CD8-positive, alpha-beta memory T cell (primary cell): ENCODE results near the gene PODXL. TPM values are rescaled to one million over a fixed set of nuclear protein-coding genes. Genes with fewer than 3 reads are reported as not detected.
A peak's percentile ranks its signal among the peaks of the same experiment; 100 is the strongest.
"Not testable (repeated sequence)": the region's sequence is repeated elsewhere in the genome, so short reads cannot be mapped to it uniquely, and the experiment has no call there.

Source experiments
- CTCF ChIA-PET: fragments of 350-600 bp; sonication (Branson Sonifier 250); formaldehyde crosslinking; loops from one replicate; lab custom pipeline; 2021; ENCODE audit warnings: antibody characterized with exemption; lab: Charles Lee
- POLR2A ChIA-PET: fragments of 350-600 bp; sonication (Branson Sonifier 250); formaldehyde crosslinking; loops from one replicate; lab custom pipeline; 2021; ENCODE audit warnings: antibody characterized with exemption; lab: Charles Lee
- DNase-seq, 5 donors: peaks; one replicate each; pipeline versions ENCODE4 v3.0.0 to v3.0.0-alpha.2; 2020 to 2022; ENCODE audit warnings: mixed read lengths in 1 of 5
- H3K27ac ChIP-seq: one replicate; pipeline ENCODE4 v1.7.0; 2013; ENCODE audit warnings: low read depth, mild to moderate bottlenecking, low read length, moderate library complexity
- H3K27me3 ChIP-seq: 2 replicates; pipeline ENCODE4 v1.7.0; 2013; ENCODE audit warnings: low read length, mild to moderate bottlenecking; ENCODE audit not compliant: insufficient read depth, poor library complexity, severe bottlenecking
- H3K36me3 ChIP-seq: 2 replicates; pipeline ENCODE4 v1.7.0; 2013; ENCODE audit warnings: mild to moderate bottlenecking, low read length, moderate library complexity; ENCODE audit not compliant: insufficient read depth
- H3K4me1 ChIP-seq: 2 replicates; pipeline ENCODE4 v1.7.0; 2013; ENCODE audit warnings: mild to moderate bottlenecking, low read length, moderate library complexity; ENCODE audit not compliant: insufficient read depth
- H3K4me3 ChIP-seq: 2 replicates; pipeline ENCODE4 v1.7.0; 2013; ENCODE audit warnings: mild to moderate bottlenecking, low read length
- H3K9me3 ChIP-seq: 2 replicates; pipeline ENCODE4 v1.7.0; 2013; ENCODE audit warnings: mild to moderate bottlenecking, low read length
- H3K27ac Mint-ChIP-seq, 8 donors: one replicate each; pipeline ENCODE4 v1.8.0; 2020 to 2021; ENCODE audit warnings: mixed read lengths in 8 of 8, mild to moderate bottlenecking in 6 of 8, inconsistent platforms in 3 of 8, moderate library complexity in 3 of 8
- H3K27me3 Mint-ChIP-seq, 2 donors: one replicate each; pipeline ENCODE4 v1.8.0; 2020 to 2021; ENCODE audit warnings: mixed read lengths in 2 of 2, mild to moderate bottlenecking in 1 of 2, moderate library complexity in 1 of 2
- H3K36me3 Mint-ChIP-seq, 3 donors: one replicate each; pipeline ENCODE4 v1.8.0; 2020 to 2021; ENCODE audit warnings: mixed read lengths in 3 of 3, inconsistent platforms in 1 of 3, mild to moderate bottlenecking in 1 of 3
- H3K4me1 Mint-ChIP-seq, 3 donors: one replicate each; pipeline ENCODE4 v1.8.0; 2020 to 2021; ENCODE audit warnings: mixed read lengths in 3 of 3, inconsistent platforms in 1 of 3, mild to moderate bottlenecking in 1 of 3
- H3K4me3 Mint-ChIP-seq, 7 donors: one replicate each; pipeline ENCODE4 v1.8.0; 2020 to 2021; ENCODE audit warnings: mixed read lengths in 7 of 7, mild to moderate bottlenecking in 6 of 7, moderate library complexity in 4 of 7, inconsistent platforms in 2 of 7
- H3K9me3 Mint-ChIP-seq, 5 donors: one replicate each; pipeline ENCODE4 v1.8.0; 2020 to 2022; ENCODE audit warnings: mixed read lengths in 5 of 5, mild to moderate bottlenecking in 3 of 5, moderate library complexity in 2 of 5, inconsistent platforms in 1 of 5
- polyA plus RNA-seq: library from polyadenylated mRNA; unstranded; fragments of 300-500 nt; fragmentation: Illumina TruSeq; gene quantifications from one replicate; pipeline ENCODE4 v1.2.3, GENCODE V29; 2021
- total RNA-seq, 2 experiments: library from RNA; stranded (reverse); gene quantifications; one replicate each; pipeline ENCODE4 v1.2.3, GENCODE V29; 2021

Gene PODXL
- total and polyA plus RNA-seq, 3 experiments from 2014 or later = 0.62 to 1.2 (median 1.2) TPM

GRCh38 chr7:131471250-131472004, 85.0 kb downstream of the PODXL start:
- H3K27me3 Mint-ChIP-seq = no peaks in the 10 kb centered on the region
- ChIA-PET CTCF (no interaction called here), POLR2A (no interaction called here)
- H3K9me3 Mint-ChIP-seq = no peaks in the 10 kb centered on the region
- H3K4me3 Mint-ChIP-seq = no peak overlapping the region
- H3K27me3 ChIP-seq = no peaks in the 10 kb centered on the region
- H3K4me1 Mint-ChIP-seq = no peaks in the 10 kb centered on the region
- no peaks in the 10 kb centered on the region for H3K9me3 ChIP-seq
- H3K27ac ChIP-seq = no peak overlapping the region
- no peak for DNase-seq
- H3K36me3 ChIP-seq = peaks cover 23% of the 10 kb centered on the region
- no peak overlapping the region for H3K4me3 ChIP-seq
- peaks cover 24 to 87% (median 25%) of the 10 kb centered on the region in 3 donors for H3K36me3 Mint-ChIP-seq
- H3K4me1 ChIP-seq = no peaks in the 10 kb centered on the region
- H3K27ac Mint-ChIP-seq = no peak overlapping the region

- CTCF ChIA-PET = no interaction called here
- no peak overlapping the region for H3K27ac ChIP-seq
- H3K4me1 ChIP-seq = no peaks in the 10 kb centered on the region
- H3K4me3 ChIP-seq = no peak overlapping the region
- Mint-ChIP-seq H3K36me3 (peaks cover 10 to 87% (median 24%) of the 10 kb centered on the region in 3 donors), H3K4me1 (no peaks in the 10 kb centered on the region), H3K27ac (no peak overlapping the region), H3K4me3 (no peak overlapping the region), H3K27me3 (no peaks in the 10 kb centered on the region), H3K9me3 (no peaks in the 10 kb centered on the region)
- no peak for DNase-seq
- H3K27me3 ChIP-seq = no peaks in the 10 kb centered on the region
- POLR2A ChIA-PET = no interaction called here
- H3K36me3 ChIP-seq = peaks cover 43% of the 10 kb centered on the region
- H3K9me3 ChIP-seq = no peaks in the 10 kb centered on the region
Measured at GRCh38 chr7:131467788-131468187, 88.6 kb downstream of the PODXL start.

GRCh38 chr7:131466735-131467365, 89.6 kb downstream of the PODXL start:
- H3K9me3 Mint-ChIP-seq = no peaks in the 10 kb centered on the region
- ChIA-PET POLR2A (no interaction called here), CTCF (no interaction called here)

GRCh38 chr7:131462715-131463114, 93.7 kb downstream of the PODXL start:
- H3K9me3 ChIP-seq, H3K4me3 ChIP-seq, H3K4me3 Mint-ChIP-seq, POLR2A ChIA-PET, DNase-seq, H3K4me1 Mint-ChIP-seq, H3K27me3 Mint-ChIP-seq, H3K9me3 Mint-ChIP-seq, H3K27me3 ChIP-seq, H3K4me1 ChIP-seq, H3K27ac ChIP-seq, H3K27ac Mint-ChIP-seq, CTCF ChIA-PET: not testable (repeated sequence)
- H3K36me3 ChIP-seq = peaks cover 31% of the 10 kb centered on the region
- H3K36me3 Mint-ChIP-seq = peaks cover 6 to 74% (median 22%) of the 10 kb centered on the region in 3 donors

More at GRCh38 chr7:131466735-131467365, 89.6 kb downstream of the PODXL start:
- no peaks in the 10 kb centered on the region for H3K9me3 ChIP-seq
- H3K36me3 ChIP-seq = peaks cover 43% of the 10 kb centered on the region
- Mint-ChIP-seq H3K4me1 (no peaks in the 10 kb centered on the region), H3K27ac (no peak overlapping the region), H3K27me3 (no peaks in the 10 kb centered on the region), H3K4me3 (no peak overlapping the region), H3K36me3 (peaks cover 10 to 89% (median 25%) of the 10 kb centered on the region in 3 donors)
- no peak overlapping the region for H3K27ac ChIP-seq
- no peak for DNase-seq
- no peaks in the 10 kb centered on the region for H3K27me3 ChIP-seq
- no peak overlapping the region for H3K4me3 ChIP-seq
- H3K4me1 ChIP-seq = no peaks in the 10 kb centered on the region

- Mint-ChIP-seq H3K9me3 (no peaks in the 10 kb centered on the region), H3K27ac (no peak overlapping the region), H3K4me1 (peaks cover 3 to 6% (median 4%) of the 10 kb centered on the region in 3 donors), H3K27me3 (peaks cover 0 to 2% of the 10 kb centered on the region in 2 donors), H3K4me3 (no peak overlapping the region), H3K36me3 (peaks cover 0 to 71% (median 17%) of the 10 kb centered on the region in 3 donors)
- ChIA-PET POLR2A (no interaction called here), CTCF (no interaction called here)
- H3K27ac ChIP-seq = no peak overlapping the region
- peaks cover 26% of the 10 kb centered on the region for H3K36me3 ChIP-seq
- no peaks in the 10 kb centered on the region for H3K4me1 ChIP-seq
- no peaks in the 10 kb centered on the region for H3K27me3 ChIP-seq
- no peak overlapping the region for H3K4me3 ChIP-seq
- H3K9me3 ChIP-seq = no peaks in the 10 kb centered on the region
- no peak for DNase-seq
Measured at GRCh38 chr7:131462059-131462458, 94.4 kb downstream of the PODXL start.

- peaks cover 10% of the 10 kb centered on the region for H3K36me3 ChIP-seq
- H3K9me3 ChIP-seq = no peaks in the 10 kb centered on the region
- peak overlapping the region in 1 of 8 donors; percentile 69 for H3K27ac Mint-ChIP-seq
- no peak overlapping the region for H3K4me3 ChIP-seq
- no peak overlapping the region for H3K4me3 Mint-ChIP-seq
- H3K36me3 Mint-ChIP-seq = peaks cover 0 to 64% (median 16%) of the 10 kb centered on the region in 3 donors
- no peaks in the 10 kb centered on the region for H3K9me3 Mint-ChIP-seq
- peaks cover 0 to 2% of the 10 kb centered on the region in 2 donors for H3K27me3 Mint-ChIP-seq
- no peaks in the 10 kb centered on the region for H3K27me3 ChIP-seq
- CTCF ChIA-PET = no interaction called here
- no peak for DNase-seq
- H3K4me1 Mint-ChIP-seq = peaks cover 3 to 8% (median 4%) of the 10 kb centered on the region in 3 donors
- POLR2A ChIA-PET = interaction anchor here (0.6 kb wide), 1 partner anchor 415 kb away, joined by 4 read pairs; no protein-coding TSS in a partner anchor
- no peaks in the 10 kb centered on the region for H3K4me1 ChIP-seq
- no peak overlapping the region for H3K27ac ChIP-seq
Measured at GRCh38 chr7:131459256-131459655, 97.2 kb downstream of the PODXL start.

GRCh38 chr7:131456338-131456737, 100.1 kb downstream of the PODXL start:
- Mint-ChIP-seq H3K4me3 (no peak overlapping the region), H3K27ac (no peak overlapping the region), H3K9me3 (no peaks in the 10 kb centered on the region), H3K27me3 (peaks cover 0 to 2% of the 10 kb centered on the region in 2 donors), H3K4me1 (peaks cover 3 to 10% (median 4%) of the 10 kb centered on the region in 3 donors), H3K36me3 (peaks cover 3 to 47% (median 14%) of the 10 kb centered on the region in 3 donors)
- Histone ChIP-seq H3K4me1 (no peaks in the 10 kb centered on the region), H3K9me3 (no peaks in the 10 kb centered on the region), H3K36me3 (no peaks in the 10 kb centered on the region), H3K27me3 (no peaks in the 10 kb centered on the region), H3K4me3 (no peak overlapping the region), H3K27ac (no peak overlapping the region)
- ChIA-PET POLR2A (no interaction called here), CTCF (no interaction called here)
- no peak for DNase-seq

GRCh38 chr7:131455546-131455945, 100.9 kb downstream of the PODXL start:
- CTCF ChIA-PET = no interaction called here
- Mint-ChIP-seq H3K27me3 (peaks cover 0 to 2% of the 10 kb centered on the region in 2 donors), H3K27ac (no peak overlapping the region), H3K4me3 (no peak overlapping the region), H3K36me3 (peaks cover 3 to 47% (median 16%) of the 10 kb centered on the region in 3 donors), H3K9me3 (no peaks in the 10 kb centered on the region), H3K4me1 (peaks cover 3 to 10% (median 4%) of the 10 kb centered on the region in 3 donors)
- Histone ChIP-seq H3K36me3 (peaks cover 4% of the 10 kb centered on the region), H3K27me3 (no peaks in the 10 kb centered on the region), H3K9me3 (no peaks in the 10 kb centered on the region), H3K4me3 (no peak overlapping the region), H3K27ac (no peak overlapping the region), H3K4me1 (no peaks in the 10 kb centered on the region)
- POLR2A ChIA-PET = no interaction called here
- DNase-seq = no peak
